Keratinocyte (primary cell): ENCODE results near the gene METAP1D.

Experiments used
- EZH2 ChIP-seq: IDR thresholded peaks from one replicate; pipeline ENCODE4 v1.6.1; 2012; ENCODE audit warnings: inconsistent platforms, mild to moderate bottlenecking, low read length, moderate library complexity
- TF ChIP-seq, protein P1 (sequence below), 3 experiments: IDR thresholded peaks in 1 of 3; conservative IDR thresholded peaks in 1 of 3; optimal IDR thresholded peaks in 1 of 3; 2 replicates in 2 of 3; 3 replicates in 1 of 3; pipeline versions ENCODE3 to v1.5.1; 2011; ENCODE audit warnings: low read length in 3 of 3, mild to moderate bottlenecking in 3 of 3, moderate library complexity in 2 of 3, control low read depth in 1 of 3, inconsistent platforms in 1 of 3; ENCODE audit not compliant: insufficient read depth in 2 of 3; ENCODE audit errors: extremely low read depth in 1 of 3

DNA sequence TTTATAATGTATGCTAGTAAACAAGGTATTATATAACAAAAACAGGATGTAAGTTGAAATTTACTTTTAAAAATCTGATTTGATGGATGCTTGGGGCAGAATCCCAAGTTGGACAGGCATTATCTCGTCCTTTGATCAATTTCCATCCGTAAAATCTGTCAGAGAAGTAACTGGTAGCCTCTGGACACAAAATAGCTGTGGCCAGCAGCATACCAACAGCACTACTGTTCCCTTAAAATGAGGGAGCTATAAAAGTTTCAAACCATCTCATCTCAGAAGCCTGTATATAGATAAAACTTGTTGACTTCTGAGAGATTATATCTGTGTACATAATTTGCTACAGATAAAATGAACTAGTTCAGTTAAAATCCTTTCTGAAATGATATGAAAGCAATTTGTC, 14.7 kb upstream of the METAP1D start:
- TF ChIP-seq, protein P1, sequence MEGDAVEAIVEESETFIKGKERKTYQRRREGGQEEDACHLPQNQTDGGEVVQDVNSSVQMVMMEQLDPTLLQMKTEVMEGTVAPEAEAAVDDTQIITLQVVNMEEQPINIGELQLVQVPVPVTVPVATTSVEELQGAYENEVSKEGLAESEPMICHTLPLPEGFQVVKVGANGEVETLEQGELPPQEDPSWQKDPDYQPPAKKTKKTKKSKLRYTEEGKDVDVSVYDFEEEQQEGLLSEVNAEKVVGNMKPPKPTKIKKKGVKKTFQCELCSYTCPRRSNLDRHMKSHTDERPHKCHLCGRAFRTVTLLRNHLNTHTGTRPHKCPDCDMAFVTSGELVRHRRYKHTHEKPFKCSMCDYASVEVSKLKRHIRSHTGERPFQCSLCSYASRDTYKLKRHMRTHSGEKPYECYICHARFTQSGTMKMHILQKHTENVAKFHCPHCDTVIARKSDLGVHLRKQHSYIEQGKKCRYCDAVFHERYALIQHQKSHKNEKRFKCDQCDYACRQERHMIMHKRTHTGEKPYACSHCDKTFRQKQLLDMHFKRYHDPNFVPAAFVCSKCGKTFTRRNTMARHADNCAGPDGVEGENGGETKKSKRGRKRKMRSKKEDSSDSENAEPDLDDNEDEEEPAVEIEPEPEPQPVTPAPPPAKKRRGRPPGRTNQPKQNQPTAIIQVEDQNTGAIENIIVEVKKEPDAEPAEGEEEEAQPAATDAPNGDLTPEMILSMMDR (optimal IDR thresholded peaks at IDR 0.05 in 1 of 3, IDR thresholded peaks at IDR 0.05 in 1 of 3, conservative IDR thresholded peaks at IDR 0.05 in 1 of 3; ENCODE audit: extremely low read depth in 1 of 3, insufficient read depth in 2 of 3, low read length in 3 of 3) = no peak
- no peak for TF ChIP-seq EZH2
